ENCODE measurements around the gene SERTAD2.
A peak's percentile ranks its signal among the peaks of the same experiment; 100 is the strongest.

Gene SERTAD2

GRCh38 chr2:64602436-64602835, 51.3 kb downstream of the SERTAD2 start:
- no peak overlapping the region for H3K4me3 ChIP-seq (ENCODE audit: low read depth, low read length)
- DNase-seq (ENCODE audit: low read depth): no peak
- TF ChIP-seq CTCF (IDR thresholded peaks at IDR 0.05; ENCODE audit: insufficient read depth, low read depth, low read length, missing control alignments): no peak

GRCh38 chr2:64601785-64602391, 51.8 kb downstream of the SERTAD2 start:
- H3K4me3 ChIP-seq (ENCODE audit: low read depth, low read length): no peak overlapping the region
- TF ChIP-seq CTCF (IDR thresholded peaks at IDR 0.05; ENCODE audit: insufficient read depth, low read depth, low read length, missing control alignments): no peak
- DNase-seq (ENCODE audit: low read depth): peak; percentile 40

GRCh38 chr2:64601034-64601754, 52.5 kb downstream of the SERTAD2 start:
- H3K4me3 ChIP-seq (ENCODE audit: low read depth, low read length): no peak overlapping the region
- TF ChIP-seq CTCF (IDR thresholded peaks at IDR 0.05; ENCODE audit: insufficient read depth, low read depth, low read length, missing control alignments): no peak
- no peak for DNase-seq (ENCODE audit: low read depth)

GRCh38 chr2:64599469-64599868, 54.2 kb downstream of the SERTAD2 start:
- no peak overlapping the region for H3K4me3 ChIP-seq (ENCODE audit: low read depth, low read length)
- TF ChIP-seq CTCF (IDR thresholded peaks at IDR 0.05; ENCODE audit: insufficient read depth, low read depth, low read length, missing control alignments): no peak
- no peak for DNase-seq (ENCODE audit: low read depth)

GRCh38 chr2:64598226-64598625, 55.5 kb downstream of the SERTAD2 start:
- no peak for TF ChIP-seq CTCF (IDR thresholded peaks at IDR 0.05; ENCODE audit: insufficient read depth, low read depth, low read length, missing control alignments)
- H3K4me3 ChIP-seq (ENCODE audit: low read depth, low read length): no peak overlapping the region
- DNase-seq (ENCODE audit: low read depth): no peak

GRCh38 chr2:64595397-64596176, 58.1 kb downstream of the SERTAD2 start:
- TF ChIP-seq CTCF (IDR thresholded peaks at IDR 0.05; ENCODE audit: insufficient read depth, low read depth, low read length, missing control alignments): no peak
- no peak for DNase-seq (ENCODE audit: low read depth)
- H3K4me3 ChIP-seq (ENCODE audit: low read depth, low read length): no peak overlapping the region

Data from GM12865 (cell line).